HG02970 (cell line): ENCODE measurements around the gene PLRG1.

Source experiments
- ATAC-seq: cut with Tn5 transposase; IDR thresholded peaks from one replicate; pipeline ENCODE4 v1.9.1; 2021; ENCODE audit warnings: mild to moderate bottlenecking, moderate library complexity, moderate number of reproducible peaks; ENCODE audit not compliant: unreplicated experiment, low FRiP score

PLRG1 gene

DNA sequence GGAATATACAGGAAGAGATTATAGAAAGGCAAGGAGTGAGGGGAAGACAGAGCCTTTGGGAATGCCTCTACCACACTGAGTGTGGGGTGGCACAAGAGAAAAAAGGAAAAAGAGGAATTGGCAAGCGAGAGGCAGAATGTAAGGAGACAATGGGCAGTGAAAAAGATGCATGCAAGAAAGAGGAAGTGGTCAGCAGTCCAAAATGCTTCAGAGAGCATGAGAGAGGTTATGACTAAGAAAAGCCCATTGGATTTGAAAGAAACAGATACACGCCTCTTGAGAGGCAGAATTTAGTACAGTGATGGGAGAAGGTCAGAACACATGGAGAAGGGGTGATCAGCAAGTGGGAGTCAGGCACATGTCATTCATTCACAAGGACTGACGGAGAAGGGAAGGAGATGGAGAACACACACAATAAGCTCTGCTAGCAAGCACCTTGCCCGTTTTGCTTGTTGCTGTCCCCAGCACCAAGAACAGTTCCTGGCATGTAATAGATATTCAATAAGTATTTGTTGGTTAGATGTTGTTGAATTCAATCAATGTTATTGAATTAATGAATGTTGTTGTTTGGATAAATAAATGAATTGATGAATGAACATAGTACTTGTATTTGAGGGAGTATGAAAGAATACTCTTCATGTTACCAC is 65.0 kb downstream of the PLRG1 start:
- ATAC-seq = peak; percentile 93
